Dendritic cell treated with granulocyte-macrophage colony-stimulating factor and Interleukin-4, amounts not matched to agents 40 ng/mL and 50 ng/mL, for 4 days (primary cell): ENCODE data around the gene OR2A1.
"Not testable (repeated sequence)": the region's sequence is repeated elsewhere in the genome, so short reads cannot be mapped to it uniquely, and the experiment has no call there.

Experiments
- H3K27ac Mint-ChIP-seq: one replicate; pipeline ENCODE4 v1.8.0; 2022; ENCODE audit warnings: mild to moderate bottlenecking, mixed read lengths
- H3K27me3 Mint-ChIP-seq: one replicate; pipeline ENCODE4 v1.8.0; 2022; ENCODE audit warnings: mild to moderate bottlenecking, mixed read lengths
- H3K36me3 Mint-ChIP-seq: one replicate; pipeline ENCODE4 v1.8.0; 2022; ENCODE audit warnings: low read depth, mixed read lengths
- H3K4me1 Mint-ChIP-seq: one replicate; pipeline ENCODE4 v1.8.0; 2022; ENCODE audit warnings: low read depth, mixed read lengths
- H3K4me3 Mint-ChIP-seq: one replicate; pipeline ENCODE4 v1.8.0; 2022; ENCODE audit warnings: mild to moderate bottlenecking, moderate library complexity, mixed read lengths
- H3K9me3 Mint-ChIP-seq: one replicate; pipeline ENCODE4 v1.8.0; 2022; ENCODE audit warnings: mixed read lengths
- intact Hi-C: fragments of 100-400 bp; cut with micrococcal nuclease; formaldehyde crosslinking; loops from one replicate; pipeline ENCODE4 v1.15.0; 2022

Gene OR2A1

GRCh38 chr7:144356860-144357259, 44.6 kb downstream of the OR2A1 start:
- H3K27me3 Mint-ChIP-seq, H3K9me3 Mint-ChIP-seq, H3K4me1 Mint-ChIP-seq, H3K36me3 Mint-ChIP-seq, H3K4me3 Mint-ChIP-seq, H3K27ac Mint-ChIP-seq, intact Hi-C loops: not testable (repeated sequence)

- H3K4me1 Mint-ChIP-seq, H3K27me3 Mint-ChIP-seq, H3K36me3 Mint-ChIP-seq, intact Hi-C loops, H3K4me3 Mint-ChIP-seq, H3K9me3 Mint-ChIP-seq, H3K27ac Mint-ChIP-seq: not testable (repeated sequence)
Measured at GRCh38 chr7:144362061-144362460, 49.8 kb downstream of the OR2A1 start.

- H3K4me1 Mint-ChIP-seq, H3K4me3 Mint-ChIP-seq, H3K36me3 Mint-ChIP-seq, H3K27ac Mint-ChIP-seq, H3K9me3 Mint-ChIP-seq, intact Hi-C loops, H3K27me3 Mint-ChIP-seq: not testable (repeated sequence)
Measured at GRCh38 chr7:144365523-144365922, 53.3 kb downstream of the OR2A1 start.

GRCh38 chr7:144367250-144367649, 55.0 kb downstream of the OR2A1 start:
- H3K4me1 Mint-ChIP-seq, H3K27ac Mint-ChIP-seq, H3K36me3 Mint-ChIP-seq, H3K27me3 Mint-ChIP-seq, intact Hi-C loops, H3K4me3 Mint-ChIP-seq, H3K9me3 Mint-ChIP-seq: not testable (repeated sequence)

- intact Hi-C loops, H3K4me1 Mint-ChIP-seq: not testable (repeated sequence)
Measured at GRCh38 chr7:144369221-144369620, 57.0 kb downstream of the OR2A1 start.

More at GRCh38 chr7:144369221-144369620, 57.0 kb downstream of the OR2A1 start:
- H3K27ac Mint-ChIP-seq, H3K27me3 Mint-ChIP-seq, H3K9me3 Mint-ChIP-seq, H3K36me3 Mint-ChIP-seq, H3K4me3 Mint-ChIP-seq: not testable (repeated sequence)
